ENCODE results near the gene CHRND. TPM values are rescaled to one million over a fixed set of nuclear protein-coding genes. Genes with fewer than 3 reads are reported as not detected.

CHRND gene
- total RNA-seq, 1 donor from 2014 or later, result not detected

DNA sequence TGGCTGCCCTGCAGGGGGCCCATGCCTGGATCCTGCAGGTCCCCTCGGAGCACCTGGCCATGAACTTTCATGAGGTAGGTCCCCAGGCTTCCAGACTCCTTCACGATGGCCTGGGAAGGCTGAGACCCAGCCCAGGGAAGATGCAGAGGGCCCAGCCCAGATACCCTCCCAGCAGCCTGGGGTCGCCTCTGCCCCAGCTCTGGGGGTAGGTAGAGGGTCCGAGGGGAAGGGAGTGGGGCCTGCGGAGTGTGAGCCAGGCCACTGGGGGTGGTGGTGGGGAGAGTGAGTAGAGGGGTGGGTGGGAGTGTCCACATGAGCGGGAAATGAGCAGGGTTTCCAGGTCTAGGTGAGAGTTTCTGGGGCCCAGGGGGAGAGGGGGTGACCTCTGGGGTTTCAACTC lies 1.2 kb upstream of the CHRND start:
- Histone ChIP-seq H3K27me3 (peaks cover 29% of the 10 kb centered on the region), H3K27ac (no peak overlapping the region)

GRCh38 chr2:232525199-232525598 lies 761 bp upstream of the CHRND start:
- intact Hi-C loops (cut with DNase I), result loop anchor here (10.0 kb wide), 1 partner anchor 600 kb away; the partner anchor contains the start of gene NPPC
- peaks cover 29% of the 10 kb centered on the region for H3K27me3 ChIP-seq

More for the DNA sequence above, 1.2 kb upstream of the CHRND start:
- Histone ChIP-seq H3K9me3 (no peaks in the 10 kb centered on the region), H3K4me3 (no peak overlapping the region), H3K36me3 (no peaks in the 10 kb centered on the region), H3K4me1 (peaks cover 15 to 20% of the 10 kb centered on the region in 2 donors)
- TF ChIP-seq, protein P1, sequence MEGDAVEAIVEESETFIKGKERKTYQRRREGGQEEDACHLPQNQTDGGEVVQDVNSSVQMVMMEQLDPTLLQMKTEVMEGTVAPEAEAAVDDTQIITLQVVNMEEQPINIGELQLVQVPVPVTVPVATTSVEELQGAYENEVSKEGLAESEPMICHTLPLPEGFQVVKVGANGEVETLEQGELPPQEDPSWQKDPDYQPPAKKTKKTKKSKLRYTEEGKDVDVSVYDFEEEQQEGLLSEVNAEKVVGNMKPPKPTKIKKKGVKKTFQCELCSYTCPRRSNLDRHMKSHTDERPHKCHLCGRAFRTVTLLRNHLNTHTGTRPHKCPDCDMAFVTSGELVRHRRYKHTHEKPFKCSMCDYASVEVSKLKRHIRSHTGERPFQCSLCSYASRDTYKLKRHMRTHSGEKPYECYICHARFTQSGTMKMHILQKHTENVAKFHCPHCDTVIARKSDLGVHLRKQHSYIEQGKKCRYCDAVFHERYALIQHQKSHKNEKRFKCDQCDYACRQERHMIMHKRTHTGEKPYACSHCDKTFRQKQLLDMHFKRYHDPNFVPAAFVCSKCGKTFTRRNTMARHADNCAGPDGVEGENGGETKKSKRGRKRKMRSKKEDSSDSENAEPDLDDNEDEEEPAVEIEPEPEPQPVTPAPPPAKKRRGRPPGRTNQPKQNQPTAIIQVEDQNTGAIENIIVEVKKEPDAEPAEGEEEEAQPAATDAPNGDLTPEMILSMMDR (IDR thresholded peaks at IDR 0.05), result no peak
- intact Hi-C loops (cut with DNase I), result loop anchor here (10.0 kb wide), 1 partner anchor 600 kb away; the partner anchor contains the start of gene NPPC
- DNase-seq (ENCODE audit: low spot score in 2 of 2), result no peak

DNA sequence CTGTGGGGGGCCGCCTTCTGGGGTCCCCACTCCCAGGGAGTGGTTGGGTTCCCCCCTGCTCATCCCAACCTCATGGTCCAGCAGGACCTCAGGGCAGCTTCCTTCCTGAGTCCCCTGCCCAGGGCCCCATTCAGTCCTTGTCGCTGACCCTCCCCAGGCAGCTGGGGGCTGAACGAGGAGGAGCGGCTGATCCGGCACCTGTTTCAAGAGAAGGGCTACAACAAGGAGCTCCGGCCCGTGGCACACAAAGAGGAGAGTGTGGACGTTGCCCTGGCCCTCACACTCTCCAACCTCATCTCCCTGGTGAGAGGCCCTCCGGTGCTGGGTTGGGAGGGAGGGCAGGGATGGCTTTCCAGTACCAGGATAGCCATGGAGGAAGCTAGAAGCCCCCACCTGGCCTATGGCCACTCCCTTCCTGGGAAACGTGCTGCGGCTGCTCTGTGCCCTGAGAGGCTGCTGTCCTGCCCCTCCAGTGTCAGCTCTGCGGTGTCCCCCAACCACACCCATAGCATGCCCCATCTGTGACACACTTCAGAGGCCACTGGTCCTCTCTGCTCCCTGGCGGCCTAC lies 497 bp downstream of the CHRND start:
- intact Hi-C loops (cut with DNase I), result loop anchor here (10.0 kb wide), 1 partner anchor 602 kb away; the partner anchor contains the start of gene NPPC

More at GRCh38 chr2:232525199-232525598, 761 bp upstream of the CHRND start:
- DNase-seq (ENCODE audit: low spot score in 2 of 2), result no peak
- Histone ChIP-seq H3K27ac (no peak overlapping the region), H3K9me3 (no peaks in the 10 kb centered on the region), H3K4me1 (peaks cover 15 to 20% of the 10 kb centered on the region in 2 donors), H3K36me3 (no peaks in the 10 kb centered on the region), H3K4me3 (no peak overlapping the region)
- TF ChIP-seq, protein P1 (IDR thresholded peaks at IDR 0.05), result no peak

DNA sequence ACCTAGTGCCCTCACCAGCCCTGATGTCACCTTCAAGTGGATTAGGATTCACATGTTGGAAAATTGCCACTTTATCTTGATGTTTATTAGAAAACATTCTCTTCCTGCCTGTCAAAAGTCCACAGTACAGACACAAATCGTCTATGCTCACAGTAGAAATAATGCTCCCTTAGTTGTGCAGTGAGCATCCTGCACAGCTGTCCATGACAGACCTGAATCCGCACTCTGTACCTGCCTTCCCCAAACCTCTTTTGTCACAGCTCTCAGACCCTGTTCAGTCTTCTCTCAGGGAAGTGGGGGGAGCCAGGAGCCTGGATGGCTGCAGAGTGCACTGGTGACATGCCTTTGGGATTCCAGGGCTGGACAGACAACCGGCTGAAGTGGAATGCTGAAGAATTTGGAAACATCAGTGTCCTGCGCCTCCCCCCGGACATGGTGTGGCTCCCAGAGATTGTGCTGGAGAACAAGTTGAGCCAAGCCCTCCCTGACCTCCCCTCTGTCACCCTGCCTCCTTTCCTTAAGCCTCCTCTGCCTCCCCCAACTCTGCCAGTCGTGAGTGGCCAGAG lies 2.0 kb downstream of the CHRND start:
- Histone ChIP-seq H3K27me3 (peaks cover 12% of the 10 kb centered on the region), H3K4me3 (no peak overlapping the region), H3K9me3 (no peaks in the 10 kb centered on the region), H3K4me1 (peaks cover 9 to 10% of the 10 kb centered on the region in 2 donors), H3K27ac (no peak overlapping the region), H3K36me3 (no peaks in the 10 kb centered on the region)
- intact Hi-C loops (cut with DNase I), result loop anchor here (10.0 kb wide), 1 partner anchor 603 kb away; the partner anchor contains the start of gene NPPC
- TF ChIP-seq, protein P1 (IDR thresholded peaks at IDR 0.05), result no peak
- DNase-seq (ENCODE audit: low spot score in 2 of 2), result no peak

More for the DNA sequence above, 497 bp downstream of the CHRND start:
- Histone ChIP-seq H3K4me1 (peaks cover 15 to 20% of the 10 kb centered on the region in 2 donors), H3K4me3 (no peak overlapping the region), H3K27ac (no peak overlapping the region), H3K36me3 (no peaks in the 10 kb centered on the region), H3K9me3 (no peaks in the 10 kb centered on the region), H3K27me3 (peaks cover 28% of the 10 kb centered on the region)
- TF ChIP-seq, protein P1 (IDR thresholded peaks at IDR 0.05), result no peak
- no peak for DNase-seq (ENCODE audit: low spot score in 2 of 2)

DNA sequence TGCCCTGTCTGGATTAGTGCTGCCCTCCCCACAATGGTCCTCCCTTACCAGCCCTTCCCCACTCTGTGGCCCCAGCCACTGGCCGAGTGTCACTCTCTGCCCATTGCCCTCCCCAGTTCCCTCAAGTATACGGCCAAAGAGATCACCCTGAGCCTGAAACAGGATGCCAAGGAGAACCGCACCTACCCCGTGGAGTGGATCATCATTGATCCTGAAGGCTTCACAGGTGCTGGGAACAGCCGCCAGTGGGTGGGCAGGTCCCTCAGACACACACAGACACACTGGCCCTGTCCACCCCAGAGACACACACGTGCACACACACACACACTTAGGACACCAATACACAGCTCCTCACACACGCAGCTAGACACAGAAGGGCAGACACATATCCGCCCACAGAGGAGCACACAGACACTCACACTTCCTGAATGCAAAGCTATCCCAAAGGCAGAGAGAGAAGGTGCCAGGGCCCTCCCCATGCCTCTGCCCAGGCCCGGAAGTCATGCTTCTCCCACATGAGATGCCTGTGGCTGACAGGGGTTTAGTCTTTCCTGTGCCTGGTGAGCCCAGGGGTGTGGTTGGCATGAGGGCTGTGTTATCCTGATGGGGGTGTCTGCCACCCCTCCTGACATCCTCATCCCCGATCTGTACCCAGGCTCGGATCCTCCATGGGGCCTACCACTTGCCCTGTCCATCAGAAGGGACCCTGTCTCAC lies 2.9 kb downstream of the CHRND start:
- Histone ChIP-seq H3K4me3 (no peak overlapping the region), H3K9me3 (no peaks in the 10 kb centered on the region), H3K4me1 (peaks cover 3% of the 10 kb centered on the region in 2 donors), H3K27ac (no peak overlapping the region), H3K27me3 (peaks cover 3% of the 10 kb centered on the region), H3K36me3 (no peaks in the 10 kb centered on the region)
- intact Hi-C loops (cut with DNase I), result loop anchor here (10.0 kb wide), 1 partner anchor 604 kb away; the partner anchor contains the start of gene NPPC
- DNase-seq (ENCODE audit: low spot score in 2 of 2), result no peak
- TF ChIP-seq, protein P1 (IDR thresholded peaks at IDR 0.05), result no peak

Measured in ascending aorta (tissue), 2 donors.